HG02884 (cell line): Measurements from ENCODE around the gene POT1.

ENCODE experiments used
- ATAC-seq: cut with Tn5 transposase; IDR thresholded peaks from one replicate; pipeline ENCODE4 v1.9.1; 2021; ENCODE audit warnings: mild to moderate bottlenecking, moderate library complexity; ENCODE audit not compliant: unreplicated experiment

The POT1 gene

GRCh38 chr7:124775422-124775821, 154.2 kb downstream of the POT1 start:
- no peak for ATAC-seq

GRCh38 chr7:124773938-124774337, 155.7 kb downstream of the POT1 start:
- ATAC-seq = no peak

- no peak for ATAC-seq
Measured at GRCh38 chr7:124773339-124773738, 156.3 kb downstream of the POT1 start.
